Body of pancreas (tissue), 4 donors: ENCODE data around the gene HIVEP2.

ENCODE experiments used
- POLR2A ChIP-seq, 3 donors: fragments of 450-650 bp; IDR thresholded peaks; one replicate each; pipeline ENCODE4 v1.6.1; 2016; ENCODE audit warnings: antibody characterized with exemption in 3 of 3, mild to moderate bottlenecking in 2 of 3
- TF ChIP-seq, protein P1 (sequence below), 7 experiments: fragments of 450-650 bp in 4 of 7; fragments of 200-600 bp in 3 of 7; sonication (generic) in 3 of 7; IDR thresholded peaks; one replicate each; pipeline ENCODE4 v1.5.1; 2016 to 2019; ENCODE audit warnings: antibody characterized with exemption in 7 of 7

DNA sequence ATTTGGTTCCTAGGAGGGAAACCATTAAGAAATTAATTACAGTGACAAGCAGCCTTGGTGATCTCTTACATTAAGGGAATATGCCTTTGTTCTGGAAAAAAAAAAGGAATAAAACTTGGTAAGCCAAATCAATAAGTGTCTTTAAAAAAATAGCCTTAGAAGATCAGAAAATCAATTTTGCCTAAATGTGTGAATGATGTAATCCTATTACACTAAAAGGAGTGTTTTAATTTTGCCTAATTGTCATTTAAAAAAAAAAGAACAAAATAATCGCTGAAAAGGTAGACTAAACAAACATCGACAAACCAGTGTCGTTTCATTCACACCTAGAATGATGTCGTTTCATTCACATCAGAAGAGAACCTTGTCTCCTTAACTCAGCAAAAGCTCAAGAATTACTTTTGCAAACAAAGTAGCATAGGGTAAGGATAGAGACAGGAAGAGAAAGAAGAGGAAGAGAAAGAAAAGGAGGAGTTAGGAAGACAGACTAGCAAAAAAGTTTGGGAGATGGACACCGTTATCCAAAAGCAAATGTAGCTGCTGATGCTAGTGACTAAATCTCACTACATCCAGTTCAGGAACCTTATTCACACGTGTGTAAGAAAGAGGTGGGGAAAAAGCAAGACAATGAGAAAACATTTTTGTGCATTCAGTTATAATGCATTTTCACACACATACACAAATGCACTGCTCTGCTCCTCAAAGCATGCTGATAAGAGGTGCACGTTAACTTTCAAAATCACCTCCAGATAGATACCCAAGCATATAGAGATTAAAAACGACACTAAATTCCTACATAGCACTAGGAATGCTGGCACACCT lies 60.6 kb downstream of the HIVEP2 start:
- TF ChIP-seq, protein P1, sequence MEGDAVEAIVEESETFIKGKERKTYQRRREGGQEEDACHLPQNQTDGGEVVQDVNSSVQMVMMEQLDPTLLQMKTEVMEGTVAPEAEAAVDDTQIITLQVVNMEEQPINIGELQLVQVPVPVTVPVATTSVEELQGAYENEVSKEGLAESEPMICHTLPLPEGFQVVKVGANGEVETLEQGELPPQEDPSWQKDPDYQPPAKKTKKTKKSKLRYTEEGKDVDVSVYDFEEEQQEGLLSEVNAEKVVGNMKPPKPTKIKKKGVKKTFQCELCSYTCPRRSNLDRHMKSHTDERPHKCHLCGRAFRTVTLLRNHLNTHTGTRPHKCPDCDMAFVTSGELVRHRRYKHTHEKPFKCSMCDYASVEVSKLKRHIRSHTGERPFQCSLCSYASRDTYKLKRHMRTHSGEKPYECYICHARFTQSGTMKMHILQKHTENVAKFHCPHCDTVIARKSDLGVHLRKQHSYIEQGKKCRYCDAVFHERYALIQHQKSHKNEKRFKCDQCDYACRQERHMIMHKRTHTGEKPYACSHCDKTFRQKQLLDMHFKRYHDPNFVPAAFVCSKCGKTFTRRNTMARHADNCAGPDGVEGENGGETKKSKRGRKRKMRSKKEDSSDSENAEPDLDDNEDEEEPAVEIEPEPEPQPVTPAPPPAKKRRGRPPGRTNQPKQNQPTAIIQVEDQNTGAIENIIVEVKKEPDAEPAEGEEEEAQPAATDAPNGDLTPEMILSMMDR (IDR thresholded peaks at IDR 0.05) = no peak
- TF ChIP-seq POLR2A (IDR thresholded peaks at IDR 0.05) = no peak
